SH-SY5Y (cell line): ENCODE data around the gene SNRNP35.

ENCODE experiments used
- GATA2 ChIP-seq: IDR thresholded peaks from 2 replicates; pipeline ENCODE4 v1.6.1; 2011; ENCODE audit warnings: mild to moderate bottlenecking, low read depth, low read length
- GATA3 ChIP-seq: IDR thresholded peaks from 2 replicates; pipeline ENCODE4 v1.6.1; 2011; ENCODE audit warnings: low read depth, mild to moderate bottlenecking, low read length, moderate library complexity

- TF ChIP-seq GATA3 (no peak), GATA2 (no peak)
These were observed 48.3 kb downstream of the SNRNP35 start for GRCh38 chr12:123506059-123506842.
